ENCODE data around the gene DDX27. TPM values are rescaled to one million over a fixed set of nuclear protein-coding genes. Genes with fewer than 3 reads are reported as not detected.

DDX27 gene
- total RNA-seq, 2 donors from 2014 or later = 13.3 to 19.0 TPM

- intact Hi-C loops (cut with DNase I) = no loop called here
Measured at GRCh38 chr20:49285233-49285668, 66.0 kb downstream of the DDX27 start.

GRCh38 chr20:49285813-49286494 lies 66.7 kb downstream of the DDX27 start:
- no peak for ATAC-seq
- DNase-seq = no peak
- intact Hi-C loops (cut with DNase I) = no loop called here

More at GRCh38 chr20:49285233-49285668, 66.0 kb downstream of the DDX27 start:
- DNase-seq (no peak), ATAC-seq (no peak)

- intact Hi-C loops (cut with DNase I) = no loop called here
- DNase-seq (no peak), ATAC-seq (no peak)
Measured at GRCh38 chr20:49286689-49287551, 67.7 kb downstream of the DDX27 start.

GRCh38 chr20:49287555-49288249 lies 68.5 kb downstream of the DDX27 start:
- intact Hi-C loops (cut with DNase I) = no loop called here
- ATAC-seq (no peak), DNase-seq (no peak)

- intact Hi-C loops (cut with DNase I) = no loop called here
- ATAC-seq = no peak
Measured at GRCh38 chr20:49288250-49288751, 69.1 kb downstream of the DDX27 start.

GRCh38 chr20:49288784-49289696 lies 69.8 kb downstream of the DDX27 start:
- ATAC-seq = no peak
- intact Hi-C loops (cut with DNase I) = no loop called here

More at GRCh38 chr20:49288250-49288751, 69.1 kb downstream of the DDX27 start:
- DNase-seq = no peak

GRCh38 chr20:49290608-49291191 lies 71.5 kb downstream of the DDX27 start:
- DNase-seq = no peak
- intact Hi-C loops (cut with DNase I) = no loop called here
- ATAC-seq = no peak

More at GRCh38 chr20:49288784-49289696, 69.8 kb downstream of the DDX27 start:
- DNase-seq = no peak

GRCh38 chr20:49291200-49291599 lies 72.0 kb downstream of the DDX27 start:
- no peak for ATAC-seq
- intact Hi-C loops (cut with DNase I) = no loop called here
- DNase-seq = no peak

GRCh38 chr20:49292010-49292409 lies 72.8 kb downstream of the DDX27 start:
- no peak for DNase-seq
- no peak for ATAC-seq

GRCh38 chr20:49293122-49293521 lies 73.9 kb downstream of the DDX27 start:
- no peak for DNase-seq
- ATAC-seq = no peak
- intact Hi-C loops (cut with DNase I) = no loop called here

More at GRCh38 chr20:49292010-49292409, 72.8 kb downstream of the DDX27 start:
- intact Hi-C loops (cut with DNase I) = no loop called here

Other genes with a start within 250 kb of the DDX27 start
- 10 to 100 TPM; 38.8 to 41.1 TPM for gene CSE1L, start 173.1 kb upstream of the DDX27 start, total RNA-seq
- gene STAU1, start 31.1 kb upstream of the DDX27 start, total RNA-seq = 10 to 100 TPM; 48.7 to 61.8 TPM
- gene ZNFX1, start 58.6 kb downstream of the DDX27 start, total RNA-seq = 10 to 100 TPM; 20.3 to 24.5 TPM

Measured in left cardiac atrium (tissue), 4 donors.